Calu3 (cell line): ENCODE data around the gene PRRC2C. TPM values are rescaled to one million over a fixed set of nuclear protein-coding genes. Genes with fewer than 3 reads are reported as not detected.

ENCODE experiments used
- BruUV-seq: library from RNA; stranded (reverse); fragments of 400-500 nt; replicated peaks from 2 replicates; lab custom pipeline; 2021; lab: Mats Ljungman, UMichigan
- CTCF ChIA-PET: fragments of 300-600 bp; sonication (Branson Sonifier 250); formaldehyde crosslinking; loops from one replicate; lab custom pipeline; 2022; ENCODE audit warnings: antibody characterized with exemption; lab: Charles Lee
- DNase-seq: peaks from one replicate; pipeline ENCODE4 v3.0.0; 2022
- H3K27ac Mint-ChIP-seq: one replicate; pipeline ENCODE4 v1.8.0; 2022; ENCODE audit warnings: mixed read lengths; ENCODE audit not compliant: unreplicated experiment
- H3K27me3 Mint-ChIP-seq: one replicate; pipeline ENCODE4 v1.8.0; 2022; ENCODE audit warnings: mixed read lengths; ENCODE audit not compliant: unreplicated experiment
- H3K36me3 Mint-ChIP-seq: one replicate; pipeline ENCODE4 v1.8.0; 2022; ENCODE audit warnings: mild to moderate bottlenecking, moderate library complexity, mixed read lengths; ENCODE audit not compliant: insufficient read depth, unreplicated experiment
- H3K4me1 Mint-ChIP-seq: one replicate; pipeline ENCODE4 v1.8.0; 2022; ENCODE audit warnings: mild to moderate bottlenecking, low read depth, mixed read lengths; ENCODE audit not compliant: unreplicated experiment
- H3K4me3 Mint-ChIP-seq: one replicate; pipeline ENCODE4 v1.8.0; 2022; ENCODE audit warnings: mild to moderate bottlenecking, low read depth, moderate library complexity, mixed read lengths; ENCODE audit not compliant: unreplicated experiment
- H3K9me3 Mint-ChIP-seq: one replicate; pipeline ENCODE4 v1.8.0; 2022; ENCODE audit warnings: low read depth, mixed read lengths; ENCODE audit not compliant: unreplicated experiment
- intact Hi-C: fragments of 100-400 bp; cut with micrococcal nuclease; formaldehyde crosslinking; loops from one replicate; pipeline ENCODE4 v1.10.0; 2022; ENCODE audit not compliant: unreplicated experiment
- total RNA-seq: library from RNA; stranded (reverse); gene quantifications from 2 replicates; pipeline ENCODE4 v1.2.3, GENCODE V29; 2022
- TF ChIP-seq, protein P1 (sequence below): fragments of 200-600 bp; IDR thresholded peaks from one replicate; pipeline ENCODE4 v1.8.0; 2022; ENCODE audit warnings: antibody characterized with exemption; ENCODE audit not compliant: unreplicated experiment

PRRC2C gene
- total RNA-seq, 1 experiment from 2014 or later, result 238 TPM

DNA sequence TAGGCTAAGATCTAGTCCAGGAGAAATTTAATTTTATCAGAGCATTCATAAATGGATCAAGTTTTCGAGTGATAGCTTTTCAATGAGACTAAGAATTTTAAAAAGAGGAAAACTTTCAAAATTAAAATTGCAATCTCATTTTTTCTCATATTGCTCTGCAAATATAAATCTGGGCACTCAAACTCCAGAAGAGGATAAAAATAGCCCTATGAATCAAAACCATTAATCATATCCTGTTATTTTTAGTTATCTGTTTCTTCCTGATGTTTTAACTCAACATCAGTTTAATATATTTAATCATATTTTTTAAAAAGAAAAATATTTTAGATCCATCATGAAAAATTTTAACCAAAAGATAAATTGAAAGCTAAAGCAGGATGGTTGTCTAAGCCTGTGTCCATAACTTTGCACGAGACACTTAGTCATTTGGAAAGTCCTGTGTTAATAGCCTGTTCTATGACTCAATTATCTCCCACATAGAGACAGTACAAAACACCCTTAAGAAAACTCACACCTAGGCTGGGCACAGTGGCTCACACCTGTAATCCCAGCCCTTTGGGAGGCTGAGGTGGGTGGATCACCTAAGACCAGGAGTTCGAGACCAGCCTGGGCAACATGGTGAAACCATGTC, 17.1 kb upstream of the PRRC2C start:
- peaks cover 3% of the 10 kb centered on the region for H3K9me3 Mint-ChIP-seq
- H3K36me3 Mint-ChIP-seq, result peaks cover 9% of the 10 kb centered on the region
- no peaks in the 10 kb centered on the region for H3K4me1 Mint-ChIP-seq
- intact Hi-C loops, result no loop called here
- TF ChIP-seq, protein P1, sequence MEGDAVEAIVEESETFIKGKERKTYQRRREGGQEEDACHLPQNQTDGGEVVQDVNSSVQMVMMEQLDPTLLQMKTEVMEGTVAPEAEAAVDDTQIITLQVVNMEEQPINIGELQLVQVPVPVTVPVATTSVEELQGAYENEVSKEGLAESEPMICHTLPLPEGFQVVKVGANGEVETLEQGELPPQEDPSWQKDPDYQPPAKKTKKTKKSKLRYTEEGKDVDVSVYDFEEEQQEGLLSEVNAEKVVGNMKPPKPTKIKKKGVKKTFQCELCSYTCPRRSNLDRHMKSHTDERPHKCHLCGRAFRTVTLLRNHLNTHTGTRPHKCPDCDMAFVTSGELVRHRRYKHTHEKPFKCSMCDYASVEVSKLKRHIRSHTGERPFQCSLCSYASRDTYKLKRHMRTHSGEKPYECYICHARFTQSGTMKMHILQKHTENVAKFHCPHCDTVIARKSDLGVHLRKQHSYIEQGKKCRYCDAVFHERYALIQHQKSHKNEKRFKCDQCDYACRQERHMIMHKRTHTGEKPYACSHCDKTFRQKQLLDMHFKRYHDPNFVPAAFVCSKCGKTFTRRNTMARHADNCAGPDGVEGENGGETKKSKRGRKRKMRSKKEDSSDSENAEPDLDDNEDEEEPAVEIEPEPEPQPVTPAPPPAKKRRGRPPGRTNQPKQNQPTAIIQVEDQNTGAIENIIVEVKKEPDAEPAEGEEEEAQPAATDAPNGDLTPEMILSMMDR, result no peak
- BruUV-seq, result no TSS peak
- DNase-seq, result no peak
- no peak overlapping the region for H3K27ac Mint-ChIP-seq
- CTCF ChIA-PET, result interaction anchor here (1.0 kb wide), 1 partner anchor 17 kb away, joined by 3 read pairs; the partner anchor contains the start of gene PRRC2C
- H3K4me3 Mint-ChIP-seq, result no peak overlapping the region
- H3K27me3 Mint-ChIP-seq, result no peaks in the 10 kb centered on the region

DNA sequence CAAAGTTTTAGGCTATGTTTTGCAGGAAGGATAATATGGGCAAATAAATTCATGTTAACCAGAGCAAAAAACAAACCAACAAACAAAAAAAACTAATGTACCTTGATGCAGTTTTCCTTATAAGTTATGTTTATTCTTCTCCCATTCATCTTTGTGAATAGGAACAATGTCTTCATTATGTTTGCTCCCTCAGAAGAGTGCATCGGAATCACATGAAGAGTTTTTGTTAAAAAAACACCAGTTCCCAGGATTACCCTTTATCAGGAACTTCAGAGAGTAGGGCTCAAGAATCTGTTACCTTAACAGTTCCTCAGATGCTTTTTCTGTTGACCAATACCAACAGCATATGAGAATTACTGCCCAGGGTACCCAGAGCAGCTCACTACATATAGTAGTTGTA, 14.6 kb upstream of the PRRC2C start:
- Mint-ChIP-seq H3K4me1 (no peaks in the 10 kb centered on the region), H3K27me3 (no peaks in the 10 kb centered on the region), H3K9me3 (peaks cover 3% of the 10 kb centered on the region), H3K27ac (no peak overlapping the region), H3K36me3 (peaks cover 9% of the 10 kb centered on the region), H3K4me3 (no peak overlapping the region)
- TF ChIP-seq, protein P1, result no peak
- CTCF ChIA-PET, result no interaction called here
- BruUV-seq, result no TSS peak
- no peak for DNase-seq
- intact Hi-C loops, result no loop called here

DNA sequence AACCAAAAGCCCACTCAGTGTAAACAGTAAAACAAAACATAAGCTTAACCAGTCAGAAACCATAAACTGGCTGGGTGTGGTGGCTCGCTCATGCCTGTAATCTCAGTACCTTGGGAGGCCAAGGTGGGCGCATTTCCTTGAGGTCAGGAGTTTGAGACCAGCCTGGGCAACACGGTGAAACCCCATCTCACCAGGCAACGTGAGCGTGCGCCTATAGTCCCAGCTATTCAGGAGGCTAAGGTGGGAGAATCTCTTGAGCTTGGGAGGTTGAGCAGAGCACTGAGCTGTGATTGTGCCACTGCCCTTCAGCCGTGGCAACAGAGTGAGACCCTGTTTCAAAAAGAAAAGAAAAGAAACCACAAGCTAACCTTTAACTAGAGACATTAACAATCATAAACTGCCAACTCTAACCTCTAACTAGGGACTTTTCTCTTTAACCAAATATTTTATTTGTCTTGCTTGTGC, 13.1 kb upstream of the PRRC2C start:
- no peak overlapping the region for H3K4me3 Mint-ChIP-seq
- no TSS peak for BruUV-seq
- TF ChIP-seq, protein P1, result no peak
- CTCF ChIA-PET, result interaction anchor here (0.5 kb wide), 1 partner anchor 25 kb away, joined by 4 read pairs; no protein-coding TSS in a partner anchor
- peaks cover 3% of the 10 kb centered on the region for H3K9me3 Mint-ChIP-seq
- no peaks in the 10 kb centered on the region for H3K4me1 Mint-ChIP-seq
- no peak for DNase-seq
- intact Hi-C loops, result no loop called here
- no peak overlapping the region for H3K27ac Mint-ChIP-seq
- H3K27me3 Mint-ChIP-seq, result no peaks in the 10 kb centered on the region
- peaks cover 9% of the 10 kb centered on the region for H3K36me3 Mint-ChIP-seq

DNA sequence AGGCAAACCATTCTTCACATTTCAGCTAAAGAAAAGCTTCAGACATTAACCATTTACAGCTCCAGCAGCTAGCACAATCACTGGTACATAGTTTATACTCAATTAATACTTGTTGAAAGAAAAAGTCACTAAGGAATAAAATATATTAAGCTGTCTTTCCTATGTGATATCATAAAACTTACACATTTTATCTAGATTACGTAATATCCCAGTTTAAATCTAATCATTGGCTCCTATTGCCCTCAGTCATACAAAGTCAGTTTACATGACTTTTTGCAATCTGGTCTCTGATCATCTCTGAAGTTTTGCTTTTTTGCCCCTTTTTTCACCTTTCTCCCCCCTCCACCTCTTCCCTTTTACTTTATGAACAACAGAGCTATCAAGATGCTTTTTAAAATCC, 8.5 kb upstream of the PRRC2C start:
- TF ChIP-seq, protein P1, result no peak
- no TSS peak for BruUV-seq
- CTCF ChIA-PET, result interaction anchor here (0.5 to 0.7 kb wide), 3 partner anchors 18 to 67 kb away, joined by 3 to 5 read pairs (median 4); no protein-coding TSS in a partner anchor
- no peak overlapping the region for H3K27ac Mint-ChIP-seq
- no peaks in the 10 kb centered on the region for H3K27me3 Mint-ChIP-seq
- no peak overlapping the region for H3K4me3 Mint-ChIP-seq
- intact Hi-C loops, result no loop called here
- no peaks in the 10 kb centered on the region for H3K4me1 Mint-ChIP-seq
- peaks cover 3% of the 10 kb centered on the region for H3K9me3 Mint-ChIP-seq
- no peak for DNase-seq
- peaks cover 4% of the 10 kb centered on the region for H3K36me3 Mint-ChIP-seq
